GM12891 (cell line): ENCODE measurements around the gene OR5AS1. TPM values are rescaled to one million over a fixed set of nuclear protein-coding genes. Genes with fewer than 3 reads are reported as not detected.
"Not testable (repeated sequence)": the region's sequence is repeated elsewhere in the genome, so short reads cannot be mapped to it uniquely, and the experiment has no call there.

Experiments
- DNase-seq: peaks from one replicate; pipeline ENCODE4 v3.0.0; 2011; ENCODE audit warnings: low spot score; ENCODE audit not compliant: insufficient read length
- FAIRE-seq: peaks from 2 replicates; lab custom pipeline; 2011; peaks lifted over from hg19 to GRCh38; lab: Jason Lieb, UNC
- PAX5 ChIP-seq: IDR thresholded peaks from 2 replicates; pipeline ENCODE4 v1.6.1; 2011; ENCODE audit warnings: low read length, moderate library complexity, mild to moderate bottlenecking; ENCODE audit not compliant: insufficient read depth, severe bottlenecking
- POLR2A ChIP-seq: IDR thresholded peaks from 2 replicates; pipeline ENCODE4 v1.6.1; 2011; ENCODE audit warnings: low read depth, low read length, control low read depth
- POLR2AphosphoS5 ChIP-seq: IDR thresholded peaks from 2 replicates; pipeline ENCODE4 v1.6.1; 2011; ENCODE audit warnings: low read depth, low read length, control low read depth
- POU2F2 ChIP-seq: IDR thresholded peaks from 2 replicates; pipeline ENCODE4 v1.6.1; 2011; ENCODE audit warnings: low read depth, mild to moderate bottlenecking, control low read depth, low read length, moderate library complexity
- SPI1 ChIP-seq: IDR thresholded peaks from 2 replicates; pipeline ENCODE4 v1.6.1; 2011; ENCODE audit warnings: low read depth, low read length, control low read depth
- TAF1 ChIP-seq: IDR thresholded peaks from 2 replicates; pipeline ENCODE4 v1.6.1; 2011; ENCODE audit warnings: low read depth, low read length, control low read depth
- polyA plus RNA-seq: library from polyadenylated mRNA; unstranded; fragments of >200 nt; gene quantifications from one replicate; pipeline ENCODE4 v1.2.1, GENCODE V29; 2012; ENCODE audit warnings: low read depth, missing spikeins, inconsistent platforms; ENCODE audit not compliant: missing spikeins

OR5AS1 gene
- polyA plus RNA-seq: not detected

DNA sequence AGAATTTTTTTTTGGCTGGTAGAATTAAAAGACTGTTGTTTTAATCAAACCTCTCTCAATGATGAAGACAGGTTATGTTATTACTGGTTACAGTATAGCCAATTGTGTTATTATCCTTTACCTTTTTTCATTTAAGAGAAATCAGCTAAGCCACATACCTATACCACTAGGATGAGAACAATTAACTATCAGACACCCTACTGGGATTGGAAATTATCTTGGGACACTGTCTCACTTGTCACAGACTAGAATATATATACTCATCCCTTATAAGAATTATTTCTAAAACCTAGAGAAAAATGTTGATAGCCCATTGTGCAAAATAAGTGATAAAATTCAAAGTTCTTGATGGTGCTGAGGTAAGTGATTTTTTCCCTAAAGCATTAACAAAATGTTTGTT, at the start of gene OR5AS1:
Gene OR5AS1, plus strand, starts transcription at position 301 of the 400 bp plus-strand sequence. CDS start 2,765 bp downstream, outside the sequence.
- no peak for TF ChIP-seq POLR2AphosphoS5
- FAIRE-seq (no peak), DNase-seq (no peak)

DNA sequence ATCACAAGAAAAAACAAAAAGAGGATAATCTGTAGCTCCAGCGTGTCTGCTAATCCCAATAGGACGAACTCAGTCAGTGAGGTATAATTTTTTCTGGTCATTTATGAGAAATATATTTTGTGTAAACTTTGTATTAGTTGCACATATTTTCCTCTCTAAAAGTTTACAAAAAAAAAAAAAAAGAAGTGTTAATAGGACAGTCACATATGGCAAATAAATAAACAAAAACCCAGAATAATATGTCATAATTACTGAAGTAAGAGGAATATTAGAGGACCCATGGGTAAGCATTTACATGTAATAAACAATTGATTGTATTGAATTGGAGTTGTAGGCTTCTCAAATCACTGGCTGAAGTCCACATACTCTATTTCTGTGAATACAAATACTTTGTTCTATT, 32.9 kb upstream of the OR5AS1 start, which contains the start of gene OR5F1:
Gene OR5F1, minus strand, starts transcription at position 101 of the 400 bp plus-strand sequence. Its CDS starts 0 bp downstream, at position 101.
- no peak for FAIRE-seq
- no peak for DNase-seq
- no peak for TF ChIP-seq POLR2AphosphoS5
- no peak for TF ChIP-seq TAF1
- TF ChIP-seq SPI1: no peak
- no peak for TF ChIP-seq PAX5
- no peak for TF ChIP-seq POLR2A

DNA sequence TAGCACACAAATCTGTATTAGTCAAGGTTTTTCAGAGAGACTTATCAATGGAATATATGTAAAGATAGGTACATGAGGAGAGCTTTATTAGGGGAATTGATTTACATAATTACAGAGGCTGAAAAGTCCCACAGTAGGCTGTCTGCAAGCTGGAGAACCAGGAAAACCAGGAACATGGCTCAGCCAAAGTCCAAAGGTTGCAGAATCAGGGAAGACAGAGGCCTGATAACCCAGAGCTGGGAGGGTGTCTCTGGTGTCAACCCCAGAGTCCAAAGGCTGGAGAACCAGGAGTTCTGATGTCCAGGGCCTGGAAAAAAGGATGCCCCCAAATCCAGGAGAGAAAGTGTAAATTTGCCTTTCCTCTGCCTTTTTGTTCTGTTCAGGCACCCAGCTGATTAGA, 16.7 kb upstream of the OR5AS1 start:
- no peak for FAIRE-seq
- DNase-seq: no peak
- TF ChIP-seq POLR2A (no peak), TAF1 (no peak), POU2F2 (no peak), PAX5 (no peak), SPI1 (no peak), POLR2AphosphoS5 (no peak)

DNA sequence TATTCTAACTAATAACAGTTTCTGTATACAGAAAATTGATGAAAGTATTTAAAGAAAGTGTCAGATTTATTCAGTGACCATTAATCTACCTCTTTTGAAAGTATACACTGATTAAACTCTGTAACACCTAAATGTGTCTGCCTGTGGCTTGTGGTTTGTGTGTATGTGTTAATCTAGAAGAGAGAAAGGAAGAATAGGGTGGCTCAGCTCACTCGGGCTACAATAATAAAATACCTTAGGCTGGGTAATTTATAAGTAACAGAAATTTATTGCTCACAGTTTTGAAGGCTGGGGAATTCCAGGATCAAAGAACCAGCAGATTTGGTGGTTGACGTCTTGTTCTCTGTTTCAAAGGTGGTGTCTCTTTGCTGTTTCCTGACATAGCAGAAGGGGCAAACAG, 13.6 kb upstream of the OR5AS1 start:
- TF ChIP-seq PAX5 (no peak), SPI1 (no peak), POLR2AphosphoS5 (no peak), POLR2A (no peak), POU2F2 (no peak), TAF1 (no peak)
- FAIRE-seq (no peak), DNase-seq (no peak)

DNA sequence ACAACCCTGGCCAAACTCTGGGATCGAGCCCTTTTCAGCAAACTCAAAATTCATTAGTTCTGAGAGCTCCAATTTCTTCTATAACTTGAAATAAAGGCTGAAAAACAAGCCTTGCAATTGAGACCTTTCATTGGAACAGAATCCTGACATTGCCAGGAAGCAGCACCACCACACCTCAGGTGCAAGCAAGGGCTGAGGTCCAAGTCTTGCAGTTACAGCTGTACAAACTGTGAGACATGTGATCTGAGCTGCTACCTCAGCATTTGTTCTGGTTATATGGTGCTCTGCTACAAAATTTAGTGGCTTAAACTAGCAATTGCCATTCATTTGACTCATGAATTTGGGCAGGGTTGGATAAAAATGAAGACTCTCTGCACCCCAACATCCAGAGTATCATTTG, 18.1 kb downstream of the OR5AS1 start:
- TF ChIP-seq SPI1: no peak
- TF ChIP-seq POU2F2: no peak
- no peak for TF ChIP-seq PAX5
- no peak for TF ChIP-seq TAF1
- no peak for TF ChIP-seq POLR2AphosphoS5
- no peak for TF ChIP-seq POLR2A
- no peak for DNase-seq
- no peak for FAIRE-seq

DNA sequence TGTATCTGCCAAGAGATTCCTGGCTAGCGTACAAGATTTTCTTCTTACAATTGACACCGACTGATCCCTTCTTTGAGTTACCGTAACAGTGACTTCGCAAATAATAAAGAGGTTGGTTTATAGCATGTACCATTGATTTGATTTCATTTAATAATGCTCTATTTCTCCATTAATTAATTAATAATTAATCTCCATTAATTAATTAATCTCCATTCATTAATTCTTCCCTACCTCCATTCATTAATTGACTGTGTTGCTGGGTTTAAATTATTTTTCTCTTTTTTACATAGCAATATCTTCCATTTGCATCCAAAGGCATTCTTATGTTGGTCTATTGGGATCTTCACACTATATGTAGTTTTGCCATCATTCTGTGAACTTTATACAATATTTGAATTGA, 21.0 kb downstream of the OR5AS1 start:
- no peak for TF ChIP-seq PAX5
- no peak for TF ChIP-seq TAF1
- no peak for TF ChIP-seq POLR2AphosphoS5
- no peak for TF ChIP-seq POLR2A
- no peak for TF ChIP-seq POU2F2
- no peak for TF ChIP-seq SPI1

DNA sequence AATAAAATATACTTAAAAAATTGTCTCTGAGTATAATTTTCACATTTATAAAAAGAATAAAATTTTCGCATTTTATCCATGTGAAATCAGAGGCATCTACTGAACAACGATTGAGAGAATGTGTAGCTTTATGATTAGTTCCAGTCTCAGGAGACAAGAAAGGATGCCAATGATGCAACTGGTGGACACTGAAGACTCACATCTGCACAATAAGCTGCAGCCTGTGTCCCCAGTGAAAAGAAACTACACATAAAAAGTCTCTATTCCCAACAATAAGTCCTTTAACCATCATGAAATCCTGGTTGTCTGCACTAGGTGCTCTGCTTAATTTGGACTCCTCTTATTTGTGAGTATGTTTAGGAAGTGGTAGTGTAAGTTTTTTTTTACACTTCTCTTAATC, 22.0 kb downstream of the OR5AS1 start:
- FAIRE-seq: no peak
- TF ChIP-seq TAF1 (no peak), POU2F2 (no peak), POLR2A (no peak), POLR2AphosphoS5 (no peak), PAX5 (no peak), SPI1 (no peak)
- no peak for DNase-seq

More for the DNA sequence above, 21.0 kb downstream of the OR5AS1 start:
- DNase-seq (no peak), FAIRE-seq (no peak)

DNA sequence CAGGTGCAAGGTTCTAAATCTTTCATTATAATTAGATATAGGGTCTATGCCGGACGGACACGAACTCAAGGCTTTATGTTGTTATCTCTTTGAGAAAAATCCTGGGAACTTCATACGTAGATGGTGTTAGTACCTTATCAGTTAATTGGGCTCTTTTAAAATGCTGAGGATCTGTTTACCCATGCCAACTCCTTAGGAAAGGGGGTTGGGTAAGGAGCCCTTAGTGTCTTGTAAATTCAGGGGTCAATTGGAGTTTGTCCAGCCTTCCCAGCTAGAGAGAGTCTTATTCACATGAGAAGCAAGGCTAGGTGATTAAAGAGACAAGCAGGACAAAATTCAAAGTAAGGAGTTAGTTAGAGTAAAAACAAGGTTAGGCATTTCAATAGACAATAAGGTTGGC, 28.9 kb downstream of the OR5AS1 start:
- FAIRE-seq, DNase-seq: not testable (repeated sequence)

DNA sequence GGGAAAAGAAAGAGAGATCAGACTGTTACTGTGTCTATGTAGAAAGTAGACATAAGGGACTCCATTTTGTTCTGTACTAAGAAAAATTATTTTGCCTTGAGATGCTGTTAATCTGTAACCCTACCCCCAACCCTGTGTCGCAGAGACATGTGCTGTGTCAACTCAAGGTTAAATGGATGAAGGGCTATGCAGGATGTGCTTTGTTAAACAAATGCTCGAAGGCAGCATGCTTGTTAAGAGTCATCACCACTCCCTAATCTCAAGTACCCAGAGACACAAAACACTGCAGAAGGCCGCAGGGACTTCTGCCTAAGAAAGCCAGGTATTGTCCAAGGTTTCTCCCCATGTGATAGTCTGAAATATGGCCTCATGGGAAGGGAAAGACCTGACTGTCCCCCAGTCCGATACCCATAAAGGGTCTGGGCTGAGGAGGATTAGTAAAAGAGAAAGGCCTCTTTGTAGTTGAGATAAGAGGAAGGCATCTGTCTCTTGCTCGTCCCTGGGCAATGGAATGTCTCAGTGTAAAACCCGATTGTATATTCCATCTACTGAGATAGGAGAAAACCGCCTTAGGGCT, 30.3 kb downstream of the OR5AS1 start:
- FAIRE-seq, DNase-seq: not testable (repeated sequence)

DNA sequence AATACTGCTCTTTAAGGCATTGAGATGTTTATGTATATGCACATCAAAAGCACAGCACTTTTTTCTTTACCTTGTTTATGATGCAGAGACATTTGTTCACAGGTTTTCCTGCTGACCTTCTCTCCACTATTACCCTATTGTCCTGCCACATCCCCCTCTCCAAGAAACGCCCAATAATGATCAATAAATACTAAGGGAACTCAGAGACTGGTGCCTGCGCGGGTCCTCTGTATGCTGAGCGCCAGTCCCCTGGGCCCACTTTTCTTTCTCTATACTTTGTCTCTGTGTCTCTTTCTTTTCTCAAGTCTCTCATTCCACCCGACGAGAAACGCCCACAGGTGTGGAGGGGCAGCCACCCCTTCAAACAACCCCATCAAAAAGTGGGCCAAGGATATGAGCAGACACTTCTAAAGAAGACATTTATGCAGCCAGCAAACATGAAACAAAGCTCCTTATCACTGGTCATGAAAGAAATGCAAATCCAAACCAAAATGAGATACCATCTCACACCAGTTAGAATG, 30.9 kb downstream of the OR5AS1 start:
- not testable (repeated sequence) for DNase-seq, FAIRE-seq

DNA sequence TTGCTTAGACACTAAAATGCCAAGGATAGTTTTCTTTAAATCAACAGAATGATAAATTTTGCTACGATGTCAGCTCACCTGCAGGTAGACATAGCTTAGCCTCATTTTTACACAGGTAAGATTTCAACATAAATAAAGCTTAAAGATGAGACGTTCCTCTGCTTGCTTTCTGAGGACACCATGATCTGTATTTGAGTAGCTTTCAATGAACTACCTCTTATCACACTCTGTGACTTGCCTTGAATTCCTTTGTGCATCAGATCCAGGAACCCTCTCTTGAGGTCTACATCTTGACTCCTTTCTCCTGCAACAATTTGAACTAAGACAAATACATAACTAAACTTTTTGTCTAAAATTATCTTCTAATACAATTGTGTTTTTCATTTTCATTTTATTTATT, 39.5 kb downstream of the OR5AS1 start:
- FAIRE-seq (no peak), DNase-seq (no peak)
- TF ChIP-seq TAF1 (no peak), PAX5 (no peak), POLR2AphosphoS5 (no peak), SPI1 (no peak), POU2F2 (no peak), POLR2A (no peak)
